GM19099 (cell line): ENCODE results near the gene MYCBP.

Experiments
- POLR2A ChIP-seq: IDR thresholded peaks from 3 replicates; pipeline ENCODE4 v1.6.1; 2011; ENCODE audit warnings: low read depth; ENCODE audit not compliant: insufficient read length; ENCODE audit errors: extremely low read depth

Gene MYCBP

GRCh38 chr1:38885092-38885491 lies 11.9 kb upstream of the MYCBP start:
- no peak for TF ChIP-seq POLR2A

- no peak for TF ChIP-seq POLR2A
Measured at GRCh38 chr1:38881487-38881886, 8.3 kb upstream of the MYCBP start, which contains the start of gene GJA9. TSS of gene GJA9 (minus strand) at chr1:38881587. CDS start at chr1:38876098, 5,489 bp downstream.

DNA sequence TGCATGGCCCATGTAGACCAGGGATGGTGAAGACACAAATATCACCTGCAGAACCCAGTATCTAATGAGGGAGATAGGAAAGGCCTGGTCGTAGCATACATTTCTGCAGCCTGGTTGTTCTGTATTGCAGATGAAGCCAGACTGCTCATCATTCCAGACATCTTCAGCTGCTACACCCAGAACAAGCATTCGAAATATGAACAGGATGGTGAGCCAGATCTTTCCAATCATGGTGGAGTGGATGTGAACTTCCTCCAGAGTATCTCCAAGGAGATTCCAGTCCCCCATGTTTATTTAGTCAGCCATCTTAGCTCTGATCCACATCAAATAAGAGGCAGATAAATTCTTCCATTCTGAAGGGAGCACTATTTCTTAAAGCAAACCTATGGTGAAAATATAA lies 2.7 kb upstream of the MYCBP start:
- no peak for TF ChIP-seq POLR2A

GRCh38 chr1:38872401-38873026 lies 634 bp downstream of the MYCBP start:
- TF ChIP-seq POLR2A: no peak

DNA sequence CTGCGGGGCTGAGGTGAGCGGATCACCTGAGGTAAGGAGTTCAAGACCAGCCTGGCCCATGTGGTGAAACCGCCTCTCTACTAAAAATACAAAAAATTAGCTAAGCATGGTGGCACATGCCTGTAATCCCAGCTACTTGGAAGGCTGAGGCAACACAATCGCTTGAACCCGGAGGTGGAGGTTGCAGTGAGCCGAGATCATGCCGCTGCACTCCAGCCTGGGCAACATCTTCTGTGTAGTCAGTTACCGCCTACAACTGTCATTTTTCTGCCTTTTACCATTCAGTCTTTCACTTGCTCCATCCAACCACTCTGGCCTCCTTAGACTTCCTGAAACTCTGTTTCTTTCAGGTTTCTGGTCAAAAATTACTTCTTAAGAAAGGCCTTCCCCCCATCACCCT lies 2.2 kb downstream of the MYCBP start:
- no peak for TF ChIP-seq POLR2A

DNA sequence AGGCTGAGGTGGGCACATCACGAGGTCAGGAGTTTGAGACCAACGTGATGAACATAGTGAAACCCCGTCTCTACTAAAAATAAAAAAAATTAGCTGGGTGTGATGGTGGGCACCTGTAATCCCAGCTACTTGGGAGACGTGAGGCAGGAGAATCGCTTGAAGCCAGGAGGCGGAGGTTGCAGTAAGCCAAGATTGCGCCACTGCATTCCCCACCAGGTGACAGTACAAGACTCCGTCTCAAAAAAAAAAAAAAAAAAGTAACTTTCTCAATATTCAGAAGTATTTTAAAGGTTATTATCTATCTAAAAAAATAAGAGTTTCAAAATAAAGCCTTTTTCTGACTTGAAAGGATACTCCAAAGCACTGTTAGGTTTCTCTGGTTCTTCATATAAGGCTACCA lies 5.9 kb downstream of the MYCBP start:
- TF ChIP-seq POLR2A: no peak

- no peak for TF ChIP-seq POLR2A
Measured at GRCh38 chr1:38865112-38865715, 7.9 kb downstream of the MYCBP start.

GRCh38 chr1:38860454-38860795 lies 12.7 kb downstream of the MYCBP start:
- TF ChIP-seq POLR2A: no peak

DNA sequence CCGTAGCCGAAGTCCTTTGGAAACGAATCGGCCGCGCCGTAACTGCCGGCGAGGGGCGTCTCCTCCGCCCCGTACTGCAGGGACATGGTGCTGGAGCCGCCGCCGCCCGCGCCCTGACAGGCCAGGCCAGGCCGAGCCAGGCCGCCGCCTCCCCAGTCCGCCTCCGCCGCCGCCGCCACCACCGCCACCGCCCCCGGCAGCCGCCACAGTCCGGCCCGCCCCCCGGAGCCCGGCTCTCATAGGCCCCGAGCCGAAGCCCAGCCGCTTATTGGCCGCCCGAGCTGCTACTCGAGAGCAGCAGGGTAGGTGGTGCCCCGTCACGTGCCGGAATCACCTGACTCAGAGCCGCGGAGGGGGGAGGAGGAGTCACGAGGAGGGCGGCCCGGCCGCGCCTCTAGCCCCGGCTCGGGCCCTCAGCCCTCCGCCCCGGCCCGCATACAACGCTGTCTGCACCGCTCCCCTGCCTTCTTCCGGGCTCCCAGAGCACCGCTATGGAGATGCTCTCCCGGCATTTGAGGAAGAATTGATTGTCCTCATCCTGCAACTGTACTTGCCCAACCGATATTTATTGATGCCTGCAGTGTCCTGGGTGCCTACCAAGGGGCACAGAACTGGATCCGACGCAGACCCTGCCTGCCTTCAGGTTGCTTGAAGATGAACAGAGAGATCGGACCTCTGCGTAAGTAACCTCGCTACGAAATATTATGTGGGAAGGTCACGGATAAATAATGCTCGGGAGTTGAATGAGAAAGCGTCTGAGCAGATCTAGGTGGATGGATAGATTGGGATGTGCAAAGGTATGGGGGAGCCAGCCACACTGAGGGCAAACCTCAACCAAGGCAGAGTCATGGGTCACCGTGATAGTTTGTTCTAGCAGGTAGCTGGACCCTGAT lies 13.3 kb downstream of the MYCBP start, which contains the start of gene RRAGC:
Gene RRAGC (minus strand): TSS at position 212 of the 893 bp plus-strand sequence. CDS start 126 bp downstream, at position 86.
- peak; percentile 74 for TF ChIP-seq POLR2A

GRCh38 chr1:38858833-38859560 lies 14.2 kb downstream of the MYCBP start:
- no peak for TF ChIP-seq POLR2A

DNA sequence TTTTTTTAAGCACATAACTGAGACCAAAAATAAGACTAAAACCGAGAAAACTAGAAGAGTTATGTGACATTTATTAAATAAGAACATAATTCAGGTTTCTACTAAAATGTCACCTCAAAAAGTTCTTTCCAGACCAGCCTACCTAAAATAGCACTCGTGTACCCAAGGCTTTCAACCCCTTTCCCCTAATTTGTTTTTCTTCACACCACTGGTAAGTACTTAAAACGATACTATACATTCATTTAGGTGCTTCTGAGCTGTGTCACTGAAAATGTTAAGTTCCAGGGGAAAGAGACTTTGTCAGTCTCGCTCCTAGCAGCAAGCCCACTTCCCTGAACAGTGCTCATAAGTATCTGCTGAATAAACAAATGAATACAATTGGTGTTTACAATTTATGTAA lies 20.4 kb downstream of the MYCBP start:
- TF ChIP-seq POLR2A: no peak

DNA sequence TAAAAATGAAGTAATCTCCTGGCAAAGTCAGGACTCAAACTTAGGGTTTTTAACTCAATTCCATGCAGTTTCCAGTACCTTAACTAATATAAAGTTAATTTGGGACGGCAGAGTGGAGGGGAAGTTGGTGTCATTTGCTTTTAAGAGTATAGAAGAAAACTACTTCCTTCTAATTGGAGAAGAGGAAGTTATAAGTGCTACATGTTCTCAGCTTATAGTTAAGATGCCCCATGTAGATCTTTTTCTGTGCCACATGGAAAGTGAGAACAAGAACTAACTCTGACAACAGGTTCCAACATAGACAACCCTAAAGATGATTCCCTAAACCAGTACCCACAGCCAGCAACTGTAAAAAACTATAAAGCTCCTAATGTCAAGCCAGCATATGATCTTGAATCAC lies 25.1 kb downstream of the MYCBP start:
- no peak for TF ChIP-seq POLR2A

DNA sequence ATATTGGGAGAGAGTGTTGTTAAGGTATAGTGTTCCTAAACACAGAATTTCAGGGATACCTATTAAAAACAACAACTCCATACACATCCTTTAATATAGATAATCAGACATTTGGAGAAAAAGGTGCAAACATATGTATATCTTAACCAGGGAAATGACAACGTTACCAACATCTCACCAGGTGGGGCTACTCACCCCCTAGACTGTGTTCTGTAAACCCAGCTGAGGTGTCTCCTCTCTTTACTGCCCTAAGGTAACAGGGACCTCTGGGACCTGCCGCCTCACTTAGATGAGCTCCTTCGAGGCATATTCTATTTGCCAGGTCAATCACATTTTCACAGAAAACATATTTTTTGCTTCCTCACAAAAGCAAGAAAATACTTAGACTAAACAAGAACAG lies 26.9 kb downstream of the MYCBP start:
- no peak for TF ChIP-seq POLR2A

DNA sequence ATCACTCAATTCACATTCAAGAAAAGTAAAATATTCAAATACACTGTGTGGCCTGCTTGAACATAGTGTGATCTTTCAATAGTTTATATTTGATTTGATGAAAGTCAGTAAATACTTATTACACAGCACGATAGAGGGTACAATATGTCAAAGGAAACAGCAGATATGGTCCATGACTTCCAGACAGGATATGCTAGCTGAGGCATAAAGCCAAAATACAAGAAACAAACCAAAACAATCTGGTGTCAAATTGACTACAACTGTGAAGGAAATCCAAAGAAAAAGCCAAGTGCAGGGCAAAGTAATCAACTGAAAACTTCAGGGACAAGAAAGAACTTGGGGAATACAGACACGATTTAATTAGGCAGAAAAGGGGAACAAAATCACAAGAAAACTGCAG lies 32.9 kb downstream of the MYCBP start:
- no peak for TF ChIP-seq POLR2A

DNA sequence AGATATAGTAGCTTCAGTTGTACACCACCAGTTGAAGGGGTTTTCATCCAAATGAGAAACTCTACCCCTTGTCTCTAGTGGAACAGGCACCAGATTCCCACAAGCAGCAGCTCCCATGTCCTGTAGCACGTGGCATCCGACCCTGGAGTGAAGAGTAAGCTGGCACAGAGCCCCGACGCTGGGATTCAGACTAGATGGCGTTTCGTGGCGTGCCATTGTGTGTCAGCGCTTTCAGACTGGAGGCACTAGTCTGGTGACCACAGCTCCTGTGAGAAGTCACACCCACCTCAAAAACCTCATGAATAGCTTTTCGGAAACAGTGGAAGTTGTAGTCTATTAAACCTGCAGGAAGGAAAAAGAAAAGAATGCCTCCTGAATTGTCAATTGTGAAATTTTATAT lies 33.8 kb downstream of the MYCBP start:
- no peak for TF ChIP-seq POLR2A
